AG04450 (cell line): ENCODE data around the gene TAF6. TPM values are rescaled to one million over a fixed set of nuclear protein-coding genes. Genes with fewer than 3 reads are reported as not detected.

Experiments
- CTCF ChIA-PET: fragments of 300-600, 350-600 bp; formaldehyde crosslinking; extraction: SDS; loops from one replicate; lab custom pipeline; 2022; ENCODE audit warnings: antibody characterized with exemption, inconsistent platforms; lab: Charles Lee
- POLR2A ChIA-PET: fragments of 350-600 bp; formaldehyde crosslinking; extraction: SDS; loops from one replicate; lab custom pipeline; 2021; ENCODE audit warnings: antibody characterized with exemption, inconsistent platforms; lab: Yijun Ruan, JAX
- DNase-seq: peaks from one replicate; pipeline ENCODE4 v3.0.0-alpha.2; 2011; ENCODE audit warnings: low read depth, low spot score
- H3K27ac ChIP-seq: one replicate; pipeline ENCODE4 v1.5.1; 2012; ENCODE audit warnings: low read depth, low read length, control low read depth
- H3K27me3 ChIP-seq: one replicate; pipeline ENCODE4 v1.6.0; 2012; ENCODE audit warnings: low read length; ENCODE audit not compliant: control insufficient read depth, insufficient read depth
- H3K4me3 ChIP-seq: 2 replicates; pipeline ENCODE4 v1.5.1; 2011; ENCODE audit warnings: mild to moderate bottlenecking, low read depth, low read length, control low read depth
- H3K9me3 ChIP-seq: 2 replicates; pipeline ENCODE4 v1.5.1; 2012; ENCODE audit warnings: low read length; ENCODE audit not compliant: control insufficient read depth, insufficient read depth
- CTCF ChIP-seq: IDR thresholded peaks from 2 replicates; pipeline ENCODE4 v1.5.1; 2011; ENCODE audit warnings: low read depth, low read length, control low read depth, inconsistent platforms
- polyA plus RNA-seq: library from polyadenylated mRNA; depleted of rRNA; stranded (reverse); fragments of >200 nt; gene quantifications from 2 replicates; pipeline ENCODE4 v1.2.3, GENCODE V29; 2011

The TAF6 gene
- polyA plus RNA-seq, 1 experiment = 28.2 TPM

GRCh38 chr7:100072462-100072861 lies 46.7 kb downstream of the TAF6 start:
- CTCF ChIA-PET = no interaction called here
- no peak for TF ChIP-seq CTCF
- Histone ChIP-seq H3K27me3 (no peaks in the 10 kb centered on the region), H3K4me3 (no peak overlapping the region), H3K9me3 (peaks cover 92% of the 10 kb centered on the region), H3K27ac (no peak overlapping the region)
- DNase-seq = no peak
- POLR2A ChIA-PET = interaction anchor here (0.6 kb wide), 1 partner anchor 1122 kb away, joined by 5 read pairs; no protein-coding TSS in a partner anchor

GRCh38 chr7:100071018-100071723 lies 48.0 kb downstream of the TAF6 start:
- H3K4me3 ChIP-seq = no peak overlapping the region
- POLR2A ChIA-PET = no interaction called here

GRCh38 chr7:100069991-100070390 lies 49.2 kb downstream of the TAF6 start:
- DNase-seq = no peak
- Histone ChIP-seq H3K4me3 (no peak overlapping the region), H3K27ac (no peak overlapping the region), H3K27me3 (no peaks in the 10 kb centered on the region), H3K9me3 (peaks cover 69% of the 10 kb centered on the region)
- ChIA-PET POLR2A (interaction anchor here (0.6 kb wide), 1 partner anchor 37 kb away, joined by 4 read pairs; no protein-coding TSS in a partner anchor), CTCF (interaction anchor here (1.4 kb wide), 1 partner anchor 12 kb away, joined by 5 read pairs; no protein-coding TSS in a partner anchor)
- no peak for TF ChIP-seq CTCF

More at GRCh38 chr7:100071018-100071723, 48.0 kb downstream of the TAF6 start:
- CTCF ChIA-PET = interaction anchor here (1.0 kb wide), 1 partner anchor 11 kb away, joined by 3 read pairs; no protein-coding TSS in a partner anchor
- no peak for DNase-seq
- H3K9me3 ChIP-seq = peaks cover 80% of the 10 kb centered on the region
- H3K27me3 ChIP-seq = no peaks in the 10 kb centered on the region
- TF ChIP-seq CTCF = no peak
- no peak overlapping the region for H3K27ac ChIP-seq

GRCh38 chr7:100066953-100067352 lies 52.2 kb downstream of the TAF6 start:
- no peak for DNase-seq
- Histone ChIP-seq H3K27ac (no peak overlapping the region), H3K4me3 (no peak overlapping the region), H3K27me3 (no peaks in the 10 kb centered on the region), H3K9me3 (peaks cover 47% of the 10 kb centered on the region)
- ChIA-PET CTCF (interaction anchor here (0.6 to 0.8 kb wide), 2 partner anchors 9 to 16 kb away, joined by 3 read pairs; no protein-coding TSS in a partner anchor), POLR2A (interaction anchor here (0.6 kb wide), 1 partner anchor 13 kb away, joined by 13 read pairs; no protein-coding TSS in a partner anchor)
- TF ChIP-seq CTCF = no peak
